Duodenal mucosa (tissue), 2 donors: ENCODE measurements around the gene SLC38A10.

Experiments
- H3K27ac ChIP-seq: one replicate; pipeline ENCODE4 v1.7.0; 2013; ENCODE audit warnings: low read depth, low read length
- H3K27me3 ChIP-seq, 2 donors: one replicate each; pipeline ENCODE4 v1.7.0; 2013; ENCODE audit warnings: low read length in 2 of 2, control low read depth in 1 of 2; ENCODE audit not compliant: insufficient read depth in 2 of 2, control insufficient read depth in 1 of 2
- H3K36me3 ChIP-seq, 2 donors: one replicate each; pipeline ENCODE4 v1.7.0; 2013; ENCODE audit warnings: low read length in 2 of 2, control low read depth in 1 of 2; ENCODE audit not compliant: insufficient read depth in 2 of 2, control insufficient read depth in 1 of 2
- H3K4me1 ChIP-seq, 2 donors: one replicate each; pipeline ENCODE4 v1.7.0; 2013; ENCODE audit warnings: low read length in 2 of 2, control low read depth in 1 of 2; ENCODE audit not compliant: insufficient read depth in 2 of 2, control insufficient read depth in 1 of 2
- H3K4me3 ChIP-seq, 2 donors: one replicate each; pipeline ENCODE4 v1.7.0; 2013; ENCODE audit warnings: low read length in 2 of 2, low read depth in 1 of 2
- H3K9ac ChIP-seq, 2 donors: one replicate each; pipeline ENCODE4 v1.7.0; 2013; ENCODE audit warnings: low read length in 2 of 2, low read depth in 1 of 2
- H3K9me3 ChIP-seq, 2 donors: one replicate each; pipeline ENCODE4 v1.7.0; 2013; ENCODE audit warnings: low read length in 2 of 2, control low read depth in 1 of 2; ENCODE audit not compliant: control insufficient read depth in 1 of 2

The SLC38A10 gene

DNA sequence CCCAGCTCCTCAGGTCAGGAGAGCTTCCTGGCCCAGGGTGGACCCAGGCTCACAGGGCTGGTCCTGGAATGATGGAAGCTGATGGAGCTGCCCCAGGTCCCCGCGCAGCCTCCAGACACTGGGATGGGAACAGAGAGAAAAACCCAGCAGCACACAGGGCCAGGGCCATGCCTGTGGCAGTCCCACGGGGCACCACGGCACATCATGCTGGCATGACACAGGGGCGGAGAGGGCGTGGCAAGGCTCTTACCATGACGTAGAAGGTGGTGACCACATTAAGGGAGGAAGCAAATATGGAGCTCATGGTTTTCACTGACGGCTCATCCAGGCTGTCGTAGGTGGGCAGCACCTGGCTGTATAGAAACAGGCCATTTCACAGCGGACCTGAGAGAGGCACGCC, 18.3 kb downstream of the SLC38A10 start:
- peaks cover 46 to 86% of the 10 kb centered on the region in 2 donors for H3K36me3 ChIP-seq
- no peak overlapping the region for H3K9ac ChIP-seq
- peaks cover 0 to 12% of the 10 kb centered on the region in 2 donors for H3K4me1 ChIP-seq
- H3K4me3 ChIP-seq, result no peak overlapping the region
- no peak overlapping the region for H3K27ac ChIP-seq
- H3K9me3 ChIP-seq, result no peaks in the 10 kb centered on the region
- H3K27me3 ChIP-seq, result no peaks in the 10 kb centered on the region

GRCh38 chr17:81274471-81274855, 20.6 kb downstream of the SLC38A10 start:
- Histone ChIP-seq H3K36me3 (peaks cover 35 to 86% of the 10 kb centered on the region in 2 donors), H3K27me3 (no peaks in the 10 kb centered on the region), H3K27ac (no peak overlapping the region), H3K4me1 (peaks cover 0 to 12% of the 10 kb centered on the region in 2 donors), H3K9ac (no peak overlapping the region), H3K9me3 (no peaks in the 10 kb centered on the region), H3K4me3 (no peak overlapping the region)

DNA sequence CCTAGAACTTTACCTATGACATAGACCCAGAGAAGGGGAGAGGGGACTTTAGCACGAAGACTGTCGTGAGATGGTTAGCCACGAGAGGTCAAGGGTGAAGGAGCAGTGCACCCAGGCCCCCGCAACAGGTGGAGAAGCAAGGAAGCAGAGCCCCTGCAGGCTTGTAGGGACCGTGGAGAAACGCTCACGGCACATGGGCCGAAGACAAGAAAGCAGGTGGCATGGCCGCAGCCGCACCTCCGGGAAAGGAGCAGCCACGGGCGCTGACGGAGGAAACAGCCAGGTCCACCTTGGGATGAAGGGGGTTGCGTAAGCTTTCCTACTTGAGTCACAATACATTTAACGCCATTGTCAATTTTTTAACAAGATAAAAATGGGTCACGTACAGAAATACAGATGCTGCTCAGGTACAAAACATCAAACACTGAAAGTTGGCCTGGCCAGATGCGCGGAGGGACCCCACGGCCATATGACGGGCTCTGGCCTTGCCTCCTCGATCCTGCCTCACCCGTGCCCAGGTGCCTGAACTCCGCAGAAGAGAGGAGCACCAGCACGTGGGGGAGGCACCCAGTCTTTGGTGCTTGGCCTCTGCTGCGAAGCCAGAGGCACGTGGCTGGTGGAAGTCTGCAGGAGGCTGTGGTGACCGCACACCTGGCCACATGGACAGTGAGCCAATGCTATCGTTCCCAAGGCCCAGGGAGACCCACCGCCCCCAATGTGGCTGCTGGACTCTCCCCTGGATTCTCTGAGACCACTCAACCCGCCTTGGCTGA, 21.2 kb downstream of the SLC38A10 start:
- H3K4me1 ChIP-seq, result peaks cover 0 to 12% of the 10 kb centered on the region in 2 donors
- H3K36me3 ChIP-seq, result peaks cover 38 to 84% of the 10 kb centered on the region in 2 donors
- no peaks in the 10 kb centered on the region for H3K27me3 ChIP-seq
- no peak overlapping the region for H3K4me3 ChIP-seq
- H3K9ac ChIP-seq, result no peak overlapping the region
- H3K27ac ChIP-seq, result no peak overlapping the region
- no peaks in the 10 kb centered on the region for H3K9me3 ChIP-seq

- peaks cover 42 to 83% of the 10 kb centered on the region in 2 donors for H3K36me3 ChIP-seq
- H3K27ac ChIP-seq, result no peak overlapping the region
- no peaks in the 10 kb centered on the region for H3K9me3 ChIP-seq
- H3K9ac ChIP-seq, result no peak overlapping the region
- no peaks in the 10 kb centered on the region for H3K27me3 ChIP-seq
- H3K4me1 ChIP-seq, result peaks cover 0 to 8% of the 10 kb centered on the region in 2 donors
- H3K4me3 ChIP-seq, result no peak overlapping the region
These were observed 22.5 kb downstream of the SLC38A10 start for GRCh38 chr17:81272616-81273015.

DNA sequence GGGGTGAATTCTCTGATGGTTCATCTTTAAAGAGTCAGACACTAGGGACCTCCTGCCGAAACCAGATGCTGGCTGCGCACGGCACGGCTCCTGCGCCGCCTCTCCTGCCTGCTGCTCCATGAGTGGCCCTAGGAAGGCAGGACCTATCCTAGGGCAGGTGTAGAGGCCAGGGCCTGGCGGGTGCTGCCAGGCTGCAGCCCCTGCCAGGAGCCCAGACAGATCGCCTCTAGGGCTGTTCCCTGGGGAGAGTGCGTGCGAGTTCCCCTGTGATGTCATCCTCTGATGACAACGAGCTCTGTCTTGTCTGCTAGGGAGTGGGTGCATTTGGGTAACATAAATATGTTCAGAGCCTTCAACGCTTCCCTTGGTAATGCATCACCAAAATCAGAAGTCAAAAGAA, 23.9 kb downstream of the SLC38A10 start:
- Histone ChIP-seq H3K4me3 (no peak overlapping the region), H3K27me3 (no peaks in the 10 kb centered on the region), H3K36me3 (peaks cover 36 to 82% of the 10 kb centered on the region in 2 donors), H3K27ac (no peak overlapping the region), H3K9ac (no peak overlapping the region), H3K4me1 (no peaks in the 10 kb centered on the region), H3K9me3 (no peaks in the 10 kb centered on the region)

GRCh38 chr17:81270279-81270678, 24.8 kb downstream of the SLC38A10 start:
- Histone ChIP-seq H3K27me3 (no peaks in the 10 kb centered on the region), H3K27ac (no peak overlapping the region), H3K36me3 (peaks cover 38 to 82% of the 10 kb centered on the region in 2 donors), H3K4me3 (no peak overlapping the region), H3K9ac (no peak overlapping the region), H3K4me1 (no peaks in the 10 kb centered on the region), H3K9me3 (no peaks in the 10 kb centered on the region)

DNA sequence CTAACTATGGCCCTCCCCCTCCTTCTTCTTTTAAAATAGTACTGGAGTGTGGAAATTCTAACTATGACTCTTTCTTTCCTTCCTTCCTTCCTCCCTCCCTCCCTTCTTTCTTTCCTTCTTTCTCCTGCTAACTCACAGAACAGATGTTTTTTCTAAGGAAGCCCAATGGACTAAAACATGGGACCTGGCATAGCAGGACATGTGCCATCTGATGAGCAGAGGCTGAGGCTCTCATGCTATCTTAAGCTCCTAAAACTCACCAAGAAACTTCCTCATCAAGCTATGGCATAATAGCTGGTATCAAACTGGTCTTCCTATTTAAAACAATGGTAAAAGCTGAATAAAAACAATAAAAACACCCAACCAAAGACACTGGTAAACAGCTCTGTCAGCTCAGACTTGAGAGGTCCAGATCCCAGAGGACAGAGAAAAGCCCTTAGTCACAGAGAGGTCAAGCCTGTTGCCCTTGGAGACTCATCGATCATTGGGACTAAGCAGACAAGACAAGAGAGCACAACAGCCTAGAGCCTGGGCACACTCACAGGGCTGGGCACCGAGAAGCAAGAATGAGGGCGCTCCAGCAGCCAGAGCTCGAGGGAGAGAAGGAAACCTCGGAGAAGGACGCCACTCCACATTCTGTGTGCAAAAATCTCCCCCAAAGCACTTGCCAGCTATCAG, 27.6 kb downstream of the SLC38A10 start:
- Histone ChIP-seq H3K36me3 (peaks cover 21 to 78% of the 10 kb centered on the region in 2 donors), H3K4me1 (no peaks in the 10 kb centered on the region), H3K27me3 (no peaks in the 10 kb centered on the region), H3K4me3 (no peak overlapping the region), H3K9me3 (no peaks in the 10 kb centered on the region), H3K9ac (no peak overlapping the region), H3K27ac (no peak overlapping the region)

DNA sequence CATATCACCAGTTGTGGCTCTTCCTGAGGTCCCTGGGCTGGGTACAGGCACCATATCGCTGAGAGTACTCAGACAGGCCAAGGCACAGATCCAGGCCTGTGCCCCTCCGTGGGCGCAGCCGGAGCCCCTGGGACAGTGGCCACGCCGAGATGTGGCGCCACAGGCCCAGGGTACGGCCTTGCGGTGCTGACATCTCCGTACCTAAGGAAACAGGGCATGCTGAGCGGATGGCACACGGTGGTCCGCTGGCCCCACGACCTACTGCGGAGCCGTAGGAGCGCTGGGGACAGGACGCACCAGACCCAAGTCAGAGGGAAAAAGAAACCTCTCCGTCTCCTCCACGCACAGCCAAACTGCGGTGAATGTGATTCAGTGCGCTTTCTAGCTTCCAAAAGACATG, 29.5 kb downstream of the SLC38A10 start:
- Histone ChIP-seq H3K27ac (no peak overlapping the region), H3K9ac (no peak overlapping the region), H3K27me3 (no peaks in the 10 kb centered on the region), H3K4me1 (no peaks in the 10 kb centered on the region), H3K9me3 (no peaks in the 10 kb centered on the region), H3K4me3 (no peak overlapping the region), H3K36me3 (peaks cover 17 to 82% of the 10 kb centered on the region in 2 donors)

- no peaks in the 10 kb centered on the region for H3K27me3 ChIP-seq
- H3K4me1 ChIP-seq, result no peaks in the 10 kb centered on the region
- H3K27ac ChIP-seq, result no peak overlapping the region
- H3K36me3 ChIP-seq, result peaks cover 17 to 84% of the 10 kb centered on the region in 2 donors
- H3K9ac ChIP-seq, result no peak overlapping the region
- H3K4me3 ChIP-seq, result no peak overlapping the region
- H3K9me3 ChIP-seq, result no peaks in the 10 kb centered on the region
These were observed 30.5 kb downstream of the SLC38A10 start for GRCh38 chr17:81264640-81265039.

DNA sequence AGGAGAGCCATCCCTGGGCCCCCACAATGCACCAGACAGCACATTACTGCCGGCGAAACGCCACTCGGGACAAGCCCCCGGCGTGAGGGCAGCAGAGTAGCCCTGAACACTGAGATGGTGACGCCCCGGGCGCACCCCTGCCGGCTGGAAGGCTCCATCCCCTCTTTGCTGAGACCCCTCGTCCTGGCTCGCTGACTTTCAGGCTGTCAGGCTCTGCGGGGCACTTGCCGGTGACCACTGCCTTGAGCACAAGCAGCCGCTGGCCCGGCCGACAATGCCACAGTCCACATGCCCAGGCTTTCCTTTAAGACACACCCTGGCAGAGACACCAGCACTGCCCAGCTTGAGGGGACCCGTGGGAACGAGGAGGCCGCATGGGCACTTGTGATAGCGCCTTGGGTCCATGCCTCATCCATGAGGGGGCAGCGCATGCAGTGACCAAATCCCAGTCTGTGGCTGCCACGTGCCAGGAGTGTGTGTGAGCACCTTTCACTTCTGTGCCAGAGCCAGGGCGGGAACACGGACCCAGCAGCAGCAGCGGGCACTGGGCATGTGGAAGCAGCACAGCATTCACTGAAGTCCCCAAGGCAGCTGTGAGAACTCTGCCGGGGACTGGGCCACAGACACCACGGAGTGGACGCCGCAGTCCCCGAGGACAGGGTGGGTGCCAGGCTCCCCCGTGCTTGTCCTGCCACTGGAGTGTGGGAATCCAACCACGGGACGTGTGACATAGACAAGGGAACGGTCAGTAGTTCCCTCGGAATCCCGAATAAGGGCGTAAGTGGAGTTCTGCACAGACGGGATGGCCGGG, 31.5 kb downstream of the SLC38A10 start:
- H3K27me3 ChIP-seq, result no peaks in the 10 kb centered on the region
- H3K36me3 ChIP-seq, result peaks cover 19 to 87% of the 10 kb centered on the region in 2 donors
- H3K4me3 ChIP-seq, result no peak overlapping the region
- H3K27ac ChIP-seq, result no peak overlapping the region
- H3K9me3 ChIP-seq, result no peaks in the 10 kb centered on the region
- H3K4me1 ChIP-seq, result no peaks in the 10 kb centered on the region
- no peak overlapping the region for H3K9ac ChIP-seq
